ENCODE results near the gene TRIB2.
A peak's percentile ranks its signal among the peaks of the same experiment; 100 is the strongest.

Gene TRIB2

DNA sequence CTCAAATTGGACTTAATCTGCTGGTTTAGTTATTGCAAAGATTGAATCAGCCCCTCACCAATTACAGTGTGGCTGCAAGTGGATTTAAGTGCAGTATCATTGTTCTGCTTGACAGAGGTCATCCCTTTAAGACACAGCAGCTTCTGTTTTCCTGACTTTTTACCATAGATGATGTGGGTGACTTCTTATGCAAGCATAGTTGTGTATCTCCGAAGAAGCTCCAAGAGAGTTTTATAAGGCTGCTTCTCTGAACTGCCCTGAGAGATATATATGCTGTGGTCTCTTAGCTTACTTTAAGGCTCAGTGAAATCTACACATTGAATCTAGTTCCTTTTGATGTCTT, 3.5 kb downstream of the TRIB2 start:
- DNase-seq: peak; percentile 12 to 21
- no peak for TF ChIP-seq GATA1 (IDR thresholded peaks at IDR 0.05; ENCODE audit: low read depth, low read length)
- no peak for TF ChIP-seq POLR2A (IDR thresholded peaks at IDR 0.05; ENCODE audit: low read length)

DNA sequence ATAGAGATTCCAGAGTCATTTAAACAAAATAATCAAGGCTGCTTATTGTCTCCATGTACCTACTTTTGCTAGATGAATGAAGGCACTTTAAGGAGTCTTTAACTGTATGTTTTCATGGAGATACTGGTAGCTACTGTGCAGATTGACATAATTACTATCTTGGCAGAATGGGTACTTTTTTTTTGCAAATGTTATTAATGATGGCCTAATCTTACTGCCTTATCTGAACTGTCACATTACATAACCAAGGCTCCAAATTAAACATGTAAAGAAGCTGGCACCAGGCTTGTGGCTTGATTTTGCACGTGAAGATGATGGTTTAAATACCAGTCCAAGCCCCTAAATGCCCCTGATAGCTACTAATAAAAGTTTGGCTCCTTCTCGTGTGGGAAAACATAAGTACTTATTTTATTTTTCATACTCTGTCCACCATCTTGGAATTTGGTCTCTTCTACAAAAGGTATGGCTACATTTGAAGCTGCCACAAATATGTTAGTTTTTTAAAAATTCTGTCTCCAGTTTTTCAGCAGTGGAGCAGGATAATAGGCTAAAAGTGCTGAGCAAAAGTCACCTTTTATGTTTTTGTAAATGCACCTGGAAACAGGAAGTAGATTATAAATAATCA, 4.1 kb downstream of the TRIB2 start:
- DNase-seq: no peak
- TF ChIP-seq GATA1 (IDR thresholded peaks at IDR 0.05; ENCODE audit: low read depth, low read length) (no peak), POLR2A (IDR thresholded peaks at IDR 0.05; ENCODE audit: low read length) (no peak)

GRCh38 chr2:12721566-12722446, 5.1 kb downstream of the TRIB2 start:
- no peak for TF ChIP-seq POLR2A (IDR thresholded peaks at IDR 0.05; ENCODE audit: low read length)
- no peak for TF ChIP-seq GATA1 (IDR thresholded peaks at IDR 0.05; ENCODE audit: low read depth, low read length)
- DNase-seq: no peak

DNA sequence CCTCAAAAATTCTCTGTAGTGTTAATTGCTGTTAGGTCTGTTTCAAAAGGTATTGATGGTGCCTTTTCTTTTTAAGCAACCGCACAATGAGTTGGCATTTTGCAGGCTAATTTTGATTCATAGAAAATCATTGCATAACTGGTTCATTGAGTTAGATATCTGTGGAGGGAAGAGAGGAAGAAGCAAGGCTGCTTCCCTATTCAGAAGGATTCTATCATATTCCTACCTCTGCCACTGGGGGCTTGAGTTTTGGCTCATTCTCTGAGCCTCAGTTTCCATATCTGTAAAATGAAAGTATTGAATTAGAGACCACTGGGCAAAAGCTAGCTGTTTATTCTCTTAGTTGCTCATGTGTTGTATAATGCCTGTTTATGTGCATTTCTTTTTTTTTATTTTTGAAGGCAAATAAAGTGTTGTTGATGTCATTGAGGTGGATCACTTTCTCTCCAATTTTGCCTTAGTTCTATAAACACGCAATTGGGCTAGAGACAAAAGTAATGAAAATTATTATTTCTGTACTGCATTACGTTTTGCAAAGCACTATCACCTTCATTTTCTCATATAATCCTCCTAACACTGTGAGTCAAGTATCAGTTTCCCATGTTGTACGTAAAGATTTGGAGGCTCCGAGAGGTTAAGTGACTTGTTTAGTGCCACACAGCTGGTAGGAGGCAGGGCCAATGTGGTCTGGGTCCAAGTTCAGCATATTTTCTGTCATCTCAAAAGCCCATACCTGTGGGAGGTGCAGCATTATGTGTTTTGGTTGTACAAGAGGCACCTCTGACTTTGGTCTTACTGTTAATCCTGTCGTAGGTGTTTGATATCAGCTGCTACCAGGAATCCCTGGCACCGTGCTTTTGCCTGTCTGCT, 5.9 kb downstream of the TRIB2 start:
- TF ChIP-seq GATA1 (IDR thresholded peaks at IDR 0.05; ENCODE audit: low read depth, low read length) (no peak), POLR2A (IDR thresholded peaks at IDR 0.05; ENCODE audit: low read length) (no peak)
- no peak for DNase-seq

DNA sequence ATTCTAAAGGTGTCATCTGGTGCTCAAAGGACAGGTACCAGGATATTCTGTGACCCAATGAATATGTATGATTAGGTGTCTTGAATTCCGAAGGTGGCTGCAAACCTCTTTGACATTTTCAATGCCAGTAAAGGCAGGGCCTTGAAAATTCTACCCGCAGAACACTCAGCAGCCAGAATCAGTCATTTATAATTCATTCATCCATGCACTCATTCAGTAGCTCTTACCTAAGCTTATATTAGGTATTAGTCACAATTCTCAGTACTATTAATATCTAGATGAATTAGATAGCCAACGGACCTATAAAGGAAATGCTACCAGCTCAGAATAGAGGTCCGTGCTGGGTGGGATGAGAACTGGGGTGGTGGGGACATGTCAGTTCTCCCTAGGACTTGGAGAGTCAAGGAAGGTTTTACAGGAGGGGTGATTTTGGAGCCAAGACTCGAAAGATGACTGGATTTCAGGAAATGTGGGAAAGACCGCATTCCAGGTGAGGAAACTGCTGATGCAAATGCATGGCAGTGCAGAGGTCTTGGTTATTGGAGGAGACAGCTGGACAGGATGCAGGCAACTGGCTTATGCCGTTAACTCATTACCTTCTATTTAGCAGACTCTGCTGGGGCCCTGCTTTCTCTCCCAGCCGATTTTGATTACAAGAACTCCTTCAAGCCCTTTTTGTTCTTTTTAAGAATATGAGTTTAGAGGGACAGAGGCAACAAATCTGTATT, 7.2 kb downstream of the TRIB2 start:
- DNase-seq: no peak

GRCh38 chr2:12725233-12726187, 8.8 kb downstream of the TRIB2 start:
- TF ChIP-seq GATA1 (IDR thresholded peaks at IDR 0.05; ENCODE audit: low read depth, low read length) (no peak), POLR2A (IDR thresholded peaks at IDR 0.05; ENCODE audit: low read length) (no peak)
- no peak for DNase-seq

More for the DNA sequence above, 7.2 kb downstream of the TRIB2 start:
- TF ChIP-seq GATA1 (IDR thresholded peaks at IDR 0.05; ENCODE audit: low read depth, low read length) (no peak), POLR2A (IDR thresholded peaks at IDR 0.05; ENCODE audit: low read length) (no peak)

DNA sequence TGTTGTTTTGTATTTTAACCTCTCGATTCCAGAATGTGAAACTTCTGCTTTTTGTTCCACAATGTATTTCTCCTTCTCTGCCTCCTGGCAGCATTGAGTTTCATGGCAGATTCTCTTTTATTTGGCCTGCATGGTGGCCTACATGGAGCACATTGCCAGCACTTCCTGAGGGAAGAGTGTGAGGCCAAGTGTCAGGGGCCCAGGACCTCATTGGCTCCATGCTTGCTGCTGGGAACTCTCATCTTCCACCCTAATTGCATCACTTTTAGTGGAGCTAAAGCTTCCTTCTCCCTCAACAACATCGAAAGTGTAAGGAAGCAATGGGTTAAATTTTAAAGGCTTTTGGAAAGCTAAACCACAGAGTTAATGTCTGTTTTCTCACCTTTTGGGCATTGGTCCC, 9.5 kb downstream of the TRIB2 start:
- TF ChIP-seq POLR2A (IDR thresholded peaks at IDR 0.05; ENCODE audit: low read length) (no peak), GATA1 (IDR thresholded peaks at IDR 0.05; ENCODE audit: low read depth, low read length) (no peak)
- DNase-seq: no peak

DNA sequence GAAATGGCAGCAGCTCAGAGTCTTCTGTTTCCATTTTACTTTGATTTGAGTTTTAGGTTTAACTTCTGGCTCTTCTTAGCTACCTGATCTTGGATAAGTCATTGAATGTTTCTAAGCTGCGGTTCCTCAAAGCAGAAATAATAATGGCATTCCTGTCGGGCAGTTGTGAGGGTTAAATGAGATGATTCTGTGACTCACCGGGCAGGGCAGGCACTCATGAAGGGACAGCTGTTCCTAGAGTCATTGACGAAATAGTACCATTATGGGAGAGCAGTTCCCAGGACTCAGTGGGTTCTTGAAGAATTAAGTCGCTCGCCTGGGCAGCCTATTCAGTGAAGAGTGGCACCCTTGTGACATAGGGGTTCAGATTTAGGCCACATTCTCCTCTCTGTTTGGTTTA, 10.3 kb downstream of the TRIB2 start:
- TF ChIP-seq GATA1 (IDR thresholded peaks at IDR 0.05; ENCODE audit: low read depth, low read length): no peak
- TF ChIP-seq POLR2A (IDR thresholded peaks at IDR 0.05; ENCODE audit: low read length): no peak
- DNase-seq: no peak

GRCh38 chr2:12727641-12728040, 10.9 kb downstream of the TRIB2 start:
- TF ChIP-seq GATA1 (IDR thresholded peaks at IDR 0.05; ENCODE audit: low read depth, low read length) (no peak), POLR2A (IDR thresholded peaks at IDR 0.05; ENCODE audit: low read length) (no peak)
- DNase-seq: no peak

GRCh38 chr2:12728221-12728777, 11.6 kb downstream of the TRIB2 start:
- TF ChIP-seq POLR2A (IDR thresholded peaks at IDR 0.05; ENCODE audit: low read length) (no peak), GATA1 (IDR thresholded peaks at IDR 0.05; ENCODE audit: low read depth, low read length) (no peak)
- no peak for DNase-seq

GRCh38 chr2:12730265-12730664, 13.5 kb downstream of the TRIB2 start:
- TF ChIP-seq GATA1 (IDR thresholded peaks at IDR 0.05; ENCODE audit: low read depth, low read length) (no peak), POLR2A (IDR thresholded peaks at IDR 0.05; ENCODE audit: low read length) (no peak)
- no peak for DNase-seq

DNA sequence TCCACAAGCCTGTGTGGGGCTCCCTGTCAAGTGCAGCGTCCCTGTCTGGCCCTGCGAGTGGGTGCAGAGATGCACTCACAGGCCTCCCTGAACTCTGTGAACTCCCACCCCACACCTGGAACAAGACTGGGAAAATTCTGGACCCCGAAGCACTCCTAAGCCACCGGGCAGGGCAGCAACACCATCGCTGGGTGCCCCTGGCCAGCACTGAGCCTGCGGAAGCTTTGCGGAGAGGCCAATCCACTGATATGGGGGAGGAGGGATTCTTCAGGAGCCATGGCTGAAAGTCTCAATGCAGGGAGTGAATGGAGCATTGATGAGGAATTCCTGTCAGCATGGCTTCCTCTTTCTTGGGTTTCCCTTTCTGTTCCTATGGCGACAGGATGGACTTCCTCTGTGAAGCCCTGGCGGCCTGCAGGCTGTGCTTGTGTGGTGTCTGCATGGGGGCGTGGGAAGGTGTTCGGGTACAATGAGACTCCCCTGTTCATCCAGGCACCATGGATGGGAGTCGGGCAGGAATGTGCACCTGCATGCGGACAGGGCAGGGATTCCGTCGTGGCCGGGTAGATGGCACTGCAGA, 15.1 kb downstream of the TRIB2 start:
- no peak for DNase-seq
- TF ChIP-seq GATA1 (IDR thresholded peaks at IDR 0.05; ENCODE audit: low read depth, low read length) (no peak), POLR2A (IDR thresholded peaks at IDR 0.05; ENCODE audit: low read length) (no peak)

All from erythroblast (primary cell).